IMR-90 (cell line): Measurements from ENCODE around the gene TBC1D4. TPM values are rescaled to one million over a fixed set of nuclear protein-coding genes. Genes with fewer than 3 reads are reported as not detected.

Source experiments
- ATAC-seq: fragments of 200-7000 bp; cut with Tn5 transposase; 2 replicates; pipeline ENCODE4 v1.9.1; 2020; ENCODE audit warnings: low read depth, mild to moderate bottlenecking, moderate library complexity
- BruUV-seq: library from RNA; stranded (reverse); fragments of 400-500 nt; replicated peaks from 2 replicates; lab custom pipeline; 2021; lab: Mats Ljungman, UMichigan
- CTCF ChIA-PET: fragments of 300-600 bp; formaldehyde crosslinking; extraction: SDS; loops from one replicate; lab custom pipeline; 2021; ENCODE audit warnings: antibody characterized with exemption; lab: Yijun Ruan, JAX
- POLR2A ChIA-PET: fragments of 300-600 bp; sonication (Branson Sonifier 250); formaldehyde crosslinking; loops from one replicate; lab custom pipeline; 2022; ENCODE audit warnings: antibody characterized with exemption; ENCODE audit not compliant: unreplicated experiment; lab: Charles Lee
- DNase-seq: peaks from one replicate; pipeline ENCODE4 v3.0.0; 2013
- H2AFZ ChIP-seq: replicated peaks from 2 replicates; pipeline ENCODE3; 2013; ENCODE audit warnings: low read length, mild to moderate bottlenecking; ENCODE audit not compliant: poor library complexity
- H2AK5ac ChIP-seq: 2 replicates; pipeline ENCODE4 v1.6.1; 2013; ENCODE audit warnings: low read depth, low read length, inconsistent platforms
- H2AK9ac ChIP-seq: replicated peaks from 2 replicates; pipeline ENCODE3; 2013; ENCODE audit warnings: mild to moderate bottlenecking, low read depth, low read length, moderate library complexity; ENCODE audit not compliant: poor library complexity
- H2BK120ac ChIP-seq: 2 replicates; pipeline ENCODE4 v1.6.1; 2013; ENCODE audit warnings: low read depth, low read length, inconsistent platforms
- H2BK15ac ChIP-seq: 3 replicates; pipeline ENCODE4 v1.6.1; 2013; ENCODE audit warnings: low read depth, low read length, inconsistent platforms
- H2BK20ac ChIP-seq: 2 replicates; pipeline ENCODE4 v1.6.1; 2013; ENCODE audit warnings: low read depth, mild to moderate bottlenecking, inconsistent platforms, low read length, moderate library complexity
- H2BK5ac ChIP-seq: 2 replicates; pipeline ENCODE4 v1.6.1; 2013; ENCODE audit warnings: mild to moderate bottlenecking, low read depth, low read length, inconsistent platforms; ENCODE audit not compliant: poor library complexity, severe bottlenecking
- H3K14ac ChIP-seq: replicated peaks from 2 replicates; pipeline ENCODE4 v1.6.1; 2013; ENCODE audit warnings: low read depth, low read length, inconsistent platforms
- H3K18ac ChIP-seq: 2 replicates; pipeline ENCODE4 v1.6.1; 2013; ENCODE audit warnings: low read depth, low read length, control low read depth
- H3K23ac ChIP-seq: 2 replicates; pipeline ENCODE4 v1.6.1; 2013; ENCODE audit warnings: low read depth, low read length, inconsistent platforms
- H3K27ac ChIP-seq: 2 replicates; pipeline ENCODE4 v1.5.1; 2013; ENCODE audit warnings: mild to moderate bottlenecking, control low read depth, low read length; ENCODE audit not compliant: insufficient read depth
- H3K27me3 ChIP-seq: 2 replicates; pipeline ENCODE4 v1.6.1; 2013; ENCODE audit warnings: low read length; ENCODE audit not compliant: control insufficient read depth, insufficient read depth
- H3K36me3 ChIP-seq: 2 replicates; pipeline ENCODE4 v1.6.1; 2013; ENCODE audit warnings: low read length, mixed read lengths; ENCODE audit not compliant: control insufficient read depth, insufficient read depth
- H3K4ac ChIP-seq: 2 replicates; pipeline ENCODE4 v1.6.1; 2013; ENCODE audit warnings: low read depth, low read length, inconsistent platforms
- H3K4me1 ChIP-seq: 2 replicates; pipeline ENCODE4 v1.6.1; 2013; ENCODE audit warnings: low read length, mixed read lengths; ENCODE audit not compliant: control insufficient read depth, insufficient read depth
- H3K4me2 ChIP-seq: 2 replicates; pipeline ENCODE4 v1.6.1; 2013; ENCODE audit warnings: low read depth, mild to moderate bottlenecking, control low read depth, low read length, moderate library complexity
- H3K4me3 ChIP-seq: 2 replicates; pipeline ENCODE4 v1.5.1; 2013; ENCODE audit warnings: low read depth, mild to moderate bottlenecking, control low read depth, low read length, moderate library complexity; ENCODE audit not compliant: insufficient read depth
- H3K56ac ChIP-seq: 2 replicates; pipeline ENCODE4 v1.6.1; 2013; ENCODE audit warnings: low read length, inconsistent platforms; ENCODE audit not compliant: insufficient read depth; ENCODE audit errors: extremely low read depth
- H3K79me1 ChIP-seq, 2 experiments: 2 replicates each; pipeline ENCODE4 v1.6.1; 2013; ENCODE audit warnings: low read length in 2 of 2, inconsistent platforms in 1 of 2, low read depth in 1 of 2
- H3K9ac ChIP-seq: 2 replicates; pipeline ENCODE4 v1.6.1; 2013; ENCODE audit warnings: low read depth, low read length, control low read depth
- H3K9me1 ChIP-seq: 2 replicates; pipeline ENCODE4 v1.6.1; 2013; ENCODE audit warnings: low read length, inconsistent platforms; ENCODE audit not compliant: insufficient read depth
- H3K9me3 ChIP-seq: 2 replicates; pipeline ENCODE4 v1.6.1; 2013; ENCODE audit warnings: low read length; ENCODE audit not compliant: control insufficient read depth, insufficient read depth
- H4K20me1 ChIP-seq: 2 replicates; pipeline ENCODE4 v1.6.1; 2013; ENCODE audit warnings: low read length, inconsistent platforms; ENCODE audit not compliant: insufficient read depth
- H4K5ac ChIP-seq: 2 replicates; pipeline ENCODE4 v1.6.1; 2013; ENCODE audit warnings: mild to moderate bottlenecking, low read depth, low read length, control low read depth
- H4K8ac ChIP-seq, 2 experiments: 2 replicates each; pipeline ENCODE4 v1.6.1; 2013; ENCODE audit warnings: low read depth in 2 of 2, low read length in 2 of 2, control low read depth in 1 of 2, inconsistent platforms in 1 of 2
- H4K91ac ChIP-seq: 2 replicates; pipeline ENCODE4 v1.6.1; 2013; ENCODE audit warnings: low read depth, low read length, inconsistent platforms; ENCODE audit not compliant: insufficient read depth
- FOS ChIP-seq: fragments of 150-350 bp; IDR thresholded peaks from 2 replicates; pipeline ENCODE4 v1.6.1; 2016; ENCODE audit warnings: low read depth, low read length
- SMC3 ChIP-seq: fragments of 150-350 bp; IDR thresholded peaks from 2 replicates; pipeline ENCODE4 v1.6.1; 2016; ENCODE audit warnings: low read depth, mild to moderate bottlenecking, antibody characterized with exemption, low read length, moderate library complexity
- WGBS, 2 experiments: methylation state at CpG; one replicate each; pipeline versions ENCODE4 v1.1.5 to v1.1.7; 2013; ENCODE audit warnings: missing lambda C conversion rate in 2 of 2; ENCODE audit not compliant: insufficient read length in 1 of 2; ENCODE audit errors: extremely low coverage in 2 of 2; 5-methylcytosine and 5-hydroxymethylcytosine counted together
- dilution Hi-C: fragments of 300-500 bp; cut with HindIII; formaldehyde crosslinking; loops from one replicate; pipeline ENCODE4 v1.14.3; 2018; ENCODE audit warnings: low sequenced_read_pairs; ENCODE audit not compliant: unreplicated experiment
- in situ Hi-C: fragments of 300-500 bp; cut with MboI; formaldehyde crosslinking; loops from 3 replicates; pipeline ENCODE4 v1.14.3; 2019; ENCODE audit warnings: low sequenced_read_pairs, inconsistent platforms, mixed read lengths
- intact Hi-C: fragments of 100-400 bp; cut with micrococcal nuclease; formaldehyde crosslinking; loops from 2 replicates; pipeline ENCODE4 v1.10.0; 2022
- polyA plus RNA-seq, 3 experiments: library from polyadenylated mRNA; depleted of rRNA; stranded (reverse); fragments of >200 nt; gene quantifications; 2 replicates each; pipeline ENCODE4 v1.2.3, GENCODE V29; 2012; ENCODE audit warnings: low replicate concordance in 1 of 3
- total RNA-seq: library from RNA; depleted of rRNA; stranded (reverse); fragments of >200 nt; gene quantifications from 2 replicates; pipeline ENCODE4 v1.2.3, GENCODE V29; 2012

TBC1D4 gene
- total and polyA plus RNA-seq, 2 of the 4 experiments (the other 2 are of a cell fraction), result 7.5 to 22.8 TPM

DNA sequence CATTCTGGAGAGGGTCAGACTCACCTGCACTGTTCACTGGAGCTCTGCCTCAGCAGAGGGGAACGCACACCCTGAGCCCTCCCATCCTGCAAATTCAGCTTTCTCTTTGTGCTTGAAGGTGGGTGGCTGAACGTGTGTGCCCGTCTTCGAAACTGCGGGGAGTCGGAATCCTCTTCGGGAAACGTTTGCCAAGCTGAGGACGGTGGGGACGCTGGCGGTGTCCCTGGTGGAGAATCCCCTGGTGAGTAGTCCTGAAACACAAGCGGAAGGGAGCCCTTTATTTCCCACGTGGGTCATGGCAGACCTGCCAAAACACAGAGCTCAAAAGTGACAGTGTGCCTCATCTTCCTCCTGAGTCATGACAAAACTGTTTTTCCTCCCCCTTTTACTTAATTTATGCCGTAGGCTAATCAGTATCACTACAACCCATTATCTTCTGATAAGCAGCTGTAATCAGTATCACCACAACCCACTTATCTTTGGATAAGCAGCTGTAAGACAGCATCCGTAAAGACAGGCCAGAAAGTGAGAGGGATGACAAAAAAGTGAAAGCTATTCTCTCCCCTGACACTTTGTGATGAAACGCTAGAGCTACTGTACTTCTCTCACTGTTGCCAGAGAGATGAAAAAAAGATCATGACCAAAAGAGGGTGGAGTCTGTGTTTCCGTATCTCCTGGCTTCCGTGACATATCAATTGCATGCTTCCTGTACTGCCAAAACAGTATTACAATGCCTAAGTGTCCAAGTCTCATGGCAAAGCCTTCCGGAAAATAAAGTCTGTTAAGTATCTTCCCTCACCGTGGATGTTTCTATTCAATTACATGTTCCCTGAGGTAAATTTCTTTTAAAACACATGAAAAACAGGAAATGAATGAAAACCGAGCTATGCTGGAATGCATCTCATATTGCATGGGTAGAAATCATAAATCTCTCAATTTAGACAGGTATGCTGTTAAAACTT is 155.5 kb downstream of the TBC1D4 start:
- Histone ChIP-seq H3K4ac (peak overlapping the region; percentile 34), H2BK20ac (peak overlapping the region; percentile 79), H2BK15ac (no peak overlapping the region; the same call in 2 of the 3 replicates), H3K56ac (no peak overlapping the region), H3K36me3 (no peaks in the 10 kb centered on the region), H3K4me2 (peak overlapping the region; percentile 66), H3K4me1 (peaks cover 5% of the 10 kb centered on the region), H3K18ac (peak overlapping the region; percentile 5), H3K14ac (peak overlapping the region; percentile 61), H4K8ac (peak overlapping the region in 1 of 2 experiments; percentile 51; a peak in 2 of 4 replicates), H2AK9ac (no peak overlapping the region), H4K91ac (peak overlapping the region; percentile 70; the same call in 1 of the 2 replicates), H3K4me3 (no peak overlapping the region), H3K27me3 (no peaks in the 10 kb centered on the region), H3K9ac (no peak overlapping the region), H3K9me1 (peaks cover 9% of the 10 kb centered on the region; the same call in 1 of the 2 replicates), H4K5ac (peak overlapping the region; percentile 30; the same call in 1 of the 2 replicates), H4K20me1 (no peaks in the 10 kb centered on the region), H2BK5ac (peak overlapping the region; percentile 61), H3K9me3 (no peaks in the 10 kb centered on the region), H2AFZ (peak overlapping the region; percentile 75), H3K27ac (no peak overlapping the region), H2BK120ac (peak overlapping the region; percentile 79), H3K23ac (peak overlapping the region; percentile 58; the same call in 1 of the 2 replicates), H3K79me1 (peaks cover 0 to 5% of the 10 kb centered on the region in 2 experiments; a peak in 1 of 4 replicates), H2AK5ac (peak overlapping the region; percentile 66; the same call in 1 of the 2 replicates)
- ChIA-PET POLR2A (interaction anchor here (0.6 kb wide), 1 partner anchor 1026 kb away, joined by 3 read pairs; no protein-coding TSS in a partner anchor), CTCF (interaction anchor here (1.3 to 1.7 kb wide), 2 partner anchors 11 to 39 kb away, joined by 4 to 6 read pairs; no protein-coding TSS in a partner anchor)
- dilution Hi-C loops (no loop called here), in situ Hi-C loops (no loop called here), intact Hi-C loops (no loop called here)
- DNase-seq (peak; percentile 53), ATAC-seq (peak; percentile 40)
- BruUV-seq, result no TSS peak
- WGBS, 2 experiments, result 88% methylated on average over 13 of the region's 21 CpGs; no CpG with 5 or more reads in 1 of the 2 experiments
- TF ChIP-seq FOS (no peak), SMC3 (no peak)
